ENCODE measurements around the gene OPN1MW2. TPM values are rescaled to one million over a fixed set of nuclear protein-coding genes. Genes with fewer than 3 reads are reported as not detected.
"Not testable (repeated sequence)": the region's sequence is repeated elsewhere in the genome, so short reads cannot be mapped to it uniquely, and the experiment has no call there.

Gene OPN1MW2
- total RNA-seq, 1 donor from 2014 or later: not detected

DNA sequence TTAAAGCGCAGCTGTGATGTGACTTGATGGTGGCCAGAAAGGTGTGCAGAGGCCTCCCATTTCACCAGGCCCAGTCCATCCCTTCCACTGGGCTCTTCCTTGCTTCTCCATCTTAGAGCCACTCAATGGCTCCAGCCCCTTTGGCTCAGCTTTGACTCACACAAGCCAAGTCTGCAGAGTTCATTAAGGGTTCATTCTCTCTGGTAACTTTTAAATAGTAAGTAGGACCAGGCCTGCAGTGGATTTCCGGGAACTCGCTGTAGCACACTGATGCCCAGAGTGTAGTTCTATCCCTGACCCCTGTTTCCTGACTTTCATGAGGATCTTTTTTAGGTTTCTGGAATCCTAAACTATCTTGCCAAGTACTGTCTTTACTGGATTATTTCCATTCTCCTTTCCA is 49.7 kb downstream of the OPN1MW2 start:
- not testable (repeated sequence) for DNase-seq (ENCODE audit: low spot score)

Other genes starting within 250 kb of the OPN1MW2 start
- gene HCFC1, start 247.9 kb upstream of the OPN1MW2 start, total RNA-seq (ENCODE audit: insufficient read depth, low replicate concordance): 7.2 TPM
- 140 TPM for gene TMEM187, start 247.0 kb upstream of the OPN1MW2 start, total RNA-seq (ENCODE audit: insufficient read depth, low replicate concordance)
- 43.1 TPM for gene IRAK1, start 199.9 kb upstream of the OPN1MW2 start, total RNA-seq (ENCODE audit: insufficient read depth, low replicate concordance)
- gene MECP2, start 122.0 kb upstream of the OPN1MW2 start, total RNA-seq (ENCODE audit: insufficient read depth, low replicate concordance): 18.8 TPM
- gene OPN1LW, start 75.5 kb upstream of the OPN1MW2 start, total RNA-seq (ENCODE audit: insufficient read depth, low replicate concordance): not detected
- not detected for gene OPN1MW, start 37.2 kb upstream of the OPN1MW2 start, total RNA-seq (ENCODE audit: insufficient read depth, low replicate concordance)
- not detected for gene OPN1MW3, start 37.8 kb downstream of the OPN1MW2 start, total RNA-seq (ENCODE audit: insufficient read depth, low replicate concordance)
- not detected for gene TEX28, start 75.4 kb downstream of the OPN1MW2 start, total RNA-seq (ENCODE audit: insufficient read depth, low replicate concordance)
- 22.4 TPM for gene TKTL1, start 76.0 kb downstream of the OPN1MW2 start, total RNA-seq (ENCODE audit: insufficient read depth, low replicate concordance)
- gene FLNA, start 154.9 kb downstream of the OPN1MW2 start, total RNA-seq (ENCODE audit: insufficient read depth, low replicate concordance): 4,615 TPM
- gene EMD, start 159.5 kb downstream of the OPN1MW2 start, total RNA-seq (ENCODE audit: insufficient read depth, low replicate concordance): 22.9 TPM
- gene RPL10, start 178.6 kb downstream of the OPN1MW2 start, total RNA-seq (ENCODE audit: insufficient read depth, low replicate concordance): 2,985 TPM
- 27.7 TPM for gene DNASE1L1, start 189.5 kb downstream of the OPN1MW2 start, total RNA-seq (ENCODE audit: insufficient read depth, low replicate concordance)
- gene TAFAZZIN, start 191.8 kb downstream of the OPN1MW2 start, total RNA-seq (ENCODE audit: insufficient read depth, low replicate concordance): 33.7 TPM
- 31.5 TPM for gene ATP6AP1, start 208.9 kb downstream of the OPN1MW2 start, total RNA-seq (ENCODE audit: insufficient read depth, low replicate concordance)
- 55.4 TPM for gene GDI1, start 217.4 kb downstream of the OPN1MW2 start, total RNA-seq (ENCODE audit: insufficient read depth, low replicate concordance)
- gene FAM50A, start 224.4 kb downstream of the OPN1MW2 start, total RNA-seq (ENCODE audit: insufficient read depth, low replicate concordance): 19.3 TPM
- gene PLXNA3, start 238.5 kb downstream of the OPN1MW2 start, total RNA-seq (ENCODE audit: insufficient read depth, low replicate concordance): 10.1 TPM